Ishikawa (cell line): Measurements from ENCODE around the gene ULBP2.

Experiments
- CEBPB ChIP-seq: IDR thresholded peaks from 2 replicates; pipeline ENCODE4 v1.6.1; 2012
- CREB1 ChIP-seq: IDR thresholded peaks from 2 replicates; pipeline ENCODE4 v1.6.1; 2012; ENCODE audit warnings: low read depth
- EGR1 ChIP-seq: IDR thresholded peaks from 2 replicates; pipeline ENCODE4 v1.6.1; 2012
- EP300 ChIP-seq: IDR thresholded peaks from 2 replicates; pipeline ENCODE4 v1.6.1; 2012; ENCODE audit warnings: borderline replicate concordance
- FOXM1 ChIP-seq: IDR thresholded peaks from 2 replicates; pipeline ENCODE4 v1.6.1; 2012; ENCODE audit warnings: low read depth, borderline replicate concordance
- MAX ChIP-seq: IDR thresholded peaks from 2 replicates; pipeline ENCODE4 v1.6.1; 2012
- NFIC ChIP-seq: IDR thresholded peaks from 2 replicates; pipeline ENCODE4 v1.6.1; 2012
- RAD21 ChIP-seq: IDR thresholded peaks from 2 replicates; pipeline ENCODE4 v1.6.1; 2012; ENCODE audit warnings: low read depth
- REST ChIP-seq: IDR thresholded peaks from 2 replicates; pipeline ENCODE4 v1.6.1; 2012; ENCODE audit warnings: low read depth, mild to moderate bottlenecking
- TAF1 ChIP-seq: IDR thresholded peaks from 2 replicates; pipeline ENCODE4 v1.6.1; 2012; ENCODE audit warnings: low read depth, mild to moderate bottlenecking
- TCF12 ChIP-seq: IDR thresholded peaks from 2 replicates; pipeline ENCODE4 v1.6.1; 2012; ENCODE audit warnings: low read depth
- TEAD4 ChIP-seq: IDR thresholded peaks from 2 replicates; pipeline ENCODE4 v1.6.1; 2012
- USF1 ChIP-seq: IDR thresholded peaks from 2 replicates; pipeline ENCODE4 v1.6.1; 2012
- YY1 ChIP-seq: IDR thresholded peaks from 2 replicates; pipeline ENCODE4 v1.6.1; 2012; ENCODE audit warnings: low read depth
- ZBTB7A ChIP-seq: IDR thresholded peaks from 2 replicates; pipeline ENCODE4 v1.6.1; 2012; ENCODE audit warnings: low read depth

ULBP2 gene

GRCh38 chr6:149898966-149899365, 42.8 kb upstream of the ULBP2 start:
- TF ChIP-seq TCF12, result no peak
- TF ChIP-seq CREB1, result no peak
- no peak for TF ChIP-seq YY1
- TF ChIP-seq MAX, result no peak
- no peak for TF ChIP-seq TEAD4
- no peak for TF ChIP-seq TAF1
- TF ChIP-seq NFIC, result no peak
- TF ChIP-seq RAD21, result no peak
- TF ChIP-seq EP300, result no peak
- no peak for TF ChIP-seq REST
- TF ChIP-seq EGR1, result no peak

GRCh38 chr6:149899486-149899885, 42.3 kb upstream of the ULBP2 start:
- TF ChIP-seq FOXM1, result no peak
- TF ChIP-seq MAX, result no peak
- no peak for TF ChIP-seq NFIC
- no peak for TF ChIP-seq TCF12
- no peak for TF ChIP-seq YY1
- no peak for TF ChIP-seq EP300
- TF ChIP-seq RAD21, result no peak
- no peak for TF ChIP-seq ZBTB7A
- TF ChIP-seq TAF1, result no peak
- TF ChIP-seq USF1, result no peak
- TF ChIP-seq EGR1, result no peak
- TF ChIP-seq REST, result no peak
- TF ChIP-seq TEAD4, result no peak
- TF ChIP-seq CEBPB, result no peak
- no peak for TF ChIP-seq CREB1

GRCh38 chr6:149899926-149900619, 41.7 kb upstream of the ULBP2 start:
- TF ChIP-seq TEAD4 (no peak), CEBPB (no peak), REST (no peak), USF1 (no peak), ZBTB7A (no peak), RAD21 (no peak), YY1 (no peak), EGR1 (no peak), EP300 (no peak), TCF12 (no peak), NFIC (no peak)

- no peak for TF ChIP-seq RAD21
- no peak for TF ChIP-seq FOXM1
- TF ChIP-seq REST, result no peak
- no peak for TF ChIP-seq YY1
- TF ChIP-seq TEAD4, result no peak
- TF ChIP-seq TAF1, result no peak
- TF ChIP-seq EP300, result no peak
- TF ChIP-seq USF1, result no peak
- no peak for TF ChIP-seq NFIC
- no peak for TF ChIP-seq ZBTB7A
- TF ChIP-seq MAX, result no peak
- TF ChIP-seq TCF12, result no peak
- no peak for TF ChIP-seq CEBPB
- TF ChIP-seq EGR1, result no peak
- no peak for TF ChIP-seq CREB1
Measured at GRCh38 chr6:149900620-149901443, 41.0 kb upstream of the ULBP2 start.
